B cell (primary cell): ENCODE data around the gene OAT. TPM values are rescaled to one million over a fixed set of nuclear protein-coding genes. Genes with fewer than 3 reads are reported as not detected.

ENCODE experiments used
- ATAC-seq: fragments of 200-7000 bp; cut with Tn5 transposase; one replicate; pipeline ENCODE4 v1.10.0; 2021; ENCODE audit warnings: low read depth, mild to moderate bottlenecking, moderate number of reproducible peaks, moderate library complexity
- CTCF ChIA-PET: fragments of 350-600 bp; sonication (Branson Sonifier 250); formaldehyde crosslinking; loops from one replicate; lab custom pipeline; 2021; ENCODE audit warnings: antibody characterized with exemption, inconsistent platforms; lab: Charles Lee
- POLR2A ChIA-PET: fragments of 350-600 bp; sonication (Branson Sonifier 250); formaldehyde crosslinking; loops from one replicate; lab custom pipeline; 2021; ENCODE audit warnings: antibody characterized with exemption; lab: Charles Lee
- DNase-seq: peaks from one replicate; pipeline ENCODE4 v3.0.0; 2013
- H2AFZ ChIP-seq: 2 replicates; pipeline ENCODE4 v1.6.1; 2012; ENCODE audit warnings: mild to moderate bottlenecking, low read depth, low read length; ENCODE audit not compliant: insufficient read depth, poor library complexity, severe bottlenecking
- H3K27ac ChIP-seq, 2 donors: 1 replicate in 1 of 2; 2 replicates in 1 of 2; pipeline ENCODE4 v1.5.1; 2012 to 2013; ENCODE audit warnings: low read length in 2 of 2, mild to moderate bottlenecking in 2 of 2, moderate library complexity in 1 of 2
- H3K27me3 ChIP-seq, 4 experiments: fragments of 200-600 bp in 1 of 4; sonication (generic) in 1 of 4; replicated peaks in 1 of 4; 1 replicate in 2 of 4; 2 replicates in 2 of 4; pipeline versions ENCODE4 v1.6.1 to v1.7.0; 2013 to 2016; ENCODE audit warnings: low read length in 3 of 4, mild to moderate bottlenecking in 2 of 4, mixed read lengths in 1 of 4, moderate library complexity in 1 of 4; ENCODE audit not compliant: insufficient read depth in 4 of 4, control insufficient read depth in 3 of 4; ENCODE audit errors: control extremely low read depth in 1 of 4
- H3K36me3 ChIP-seq, 2 experiments: replicated peaks in 1 of 2; 1 replicate in 1 of 2; 2 replicates in 1 of 2; pipeline versions ENCODE4 v1.6.1 to v1.7.1; 2013; ENCODE audit warnings: low read length in 1 of 2; ENCODE audit not compliant: insufficient read depth in 2 of 2, control insufficient read depth in 1 of 2; ENCODE audit errors: control extremely low read depth in 1 of 2, extremely low read depth in 1 of 2
- H3K4me1 ChIP-seq, 2 donors: fragments of 200-600 bp in 1 of 2; sonication (generic) in 1 of 2; 1 replicate in 1 of 2; 2 replicates in 1 of 2; pipeline versions ENCODE4 v1.5.1 to v1.6.1; 2013 to 2017; ENCODE audit warnings: low read length in 2 of 2; ENCODE audit not compliant: control insufficient read depth in 2 of 2, insufficient read depth in 2 of 2
- H3K4me2 ChIP-seq: replicated peaks from 2 replicates; pipeline ENCODE3; 2012; ENCODE audit warnings: mild to moderate bottlenecking, low read depth, low read length; ENCODE audit not compliant: poor library complexity, severe bottlenecking
- H3K4me3 ChIP-seq, 5 experiments: fragments of 200-600 bp in 1 of 5; sonication (generic) in 1 of 5; 1 replicate in 3 of 5; 2 replicates in 2 of 5; pipeline versions ENCODE4 v1.5.1 to v1.7.0; 2011 to 2016; ENCODE audit warnings: low read length in 4 of 5, mild to moderate bottlenecking in 4 of 5, low read depth in 2 of 5, control low read depth in 1 of 5, moderate library complexity in 1 of 5; ENCODE audit not compliant: insufficient read depth in 1 of 5; ENCODE audit errors: control extremely low read depth in 1 of 5, extremely low read depth in 1 of 5
- H3K79me2 ChIP-seq: fragments of 200-600 bp; sonication (generic); one replicate; pipeline ENCODE4 v1.6.0; 2016; ENCODE audit warnings: low read length; ENCODE audit not compliant: control insufficient read depth, insufficient read depth
- H3K9ac ChIP-seq: fragments of 200-600 bp; sonication (generic); 2 replicates; pipeline ENCODE4 v1.6.1; 2017; ENCODE audit warnings: mild to moderate bottlenecking, low read length, moderate library complexity
- H3K9me3 ChIP-seq, 3 donors: one replicate each; pipeline versions ENCODE4 v1.6.1 to v1.7.1; 2013; ENCODE audit warnings: low read length in 2 of 3; ENCODE audit not compliant: control insufficient read depth in 2 of 3, insufficient read depth in 1 of 3; ENCODE audit errors: control extremely low read depth in 1 of 3
- H4K20me1 ChIP-seq: 2 replicates; pipeline ENCODE4 v1.6.0; 2012; ENCODE audit warnings: mild to moderate bottlenecking, low read length; ENCODE audit not compliant: insufficient read depth, control insufficient read depth, poor library complexity, severe bottlenecking
- H3K27ac Mint-ChIP-seq: one replicate; pipeline ENCODE4 v1.8.0; 2021; ENCODE audit warnings: mixed read lengths
- H3K27me3 Mint-ChIP-seq: one replicate; pipeline ENCODE4 v1.8.0; 2021; ENCODE audit warnings: mixed read lengths
- H3K4me1 Mint-ChIP-seq: one replicate; pipeline ENCODE4 v1.8.0; 2021; ENCODE audit warnings: mixed read lengths
- H3K4me3 Mint-ChIP-seq: one replicate; pipeline ENCODE4 v1.8.0; 2021; ENCODE audit warnings: mixed read lengths
- H3K9me3 Mint-ChIP-seq: one replicate; pipeline ENCODE4 v1.8.0; 2022; ENCODE audit warnings: mixed read lengths; ENCODE audit not compliant: insufficient read depth
- CTCF ChIP-seq: fragments of 200-600 bp; IDR thresholded peaks from one replicate; pipeline ENCODE4 v1.8.0; 2022; ENCODE audit warnings: antibody characterized with exemption, mild to moderate bottlenecking
- EZH2 ChIP-seq: IDR thresholded peaks from 2 replicates; pipeline ENCODE4 v1.6.1; 2012; ENCODE audit warnings: borderline replicate concordance, low read depth, mild to moderate bottlenecking, moderate library complexity, low read length; ENCODE audit not compliant: insufficient read depth, poor library complexity, severe bottlenecking
- WGBS: methylation state at CpG from one replicate; pipeline ENCODE4 v1.1.5; 2013; ENCODE audit warnings: missing lambda C conversion rate; ENCODE audit not compliant: insufficient coverage; 5-methylcytosine and 5-hydroxymethylcytosine counted together
- intact Hi-C: fragments of 100-400 bp; cut with micrococcal nuclease; formaldehyde crosslinking; loops from one replicate; pipeline ENCODE4 v1.10.0; 2022
- polyA plus RNA-seq: library from polyadenylated mRNA; depleted of rRNA; stranded (reverse); fragments of >200 nt; gene quantifications from 2 replicates; pipeline ENCODE4 v1.2.3, GENCODE V29; 2012
- total RNA-seq, 2 donors: library from RNA; stranded (reverse); fragments of 120-200 nt in 1 of 2; gene quantifications; 1 replicate in 1 of 2; 2 replicates in 1 of 2; pipeline versions ENCODE4 v1.2.3 to v1.2.4, GENCODE V29; 2013 to 2022

OAT gene
- total and polyA plus RNA-seq, 2 donors (not counting 1 experiment from before 2014, with no cell fraction given): 13.9 to 20.1 TPM

- CTCF ChIA-PET: interaction anchor here (2.3 kb wide), 1 partner anchor 383 kb away, joined by 8 read pairs; no protein-coding TSS in a partner anchor
- H3K27ac ChIP-seq: no peak overlapping the region
- H3K27ac Mint-ChIP-seq: no peak overlapping the region
- H3K4me1 Mint-ChIP-seq: no peaks in the 10 kb centered on the region
- no peak for DNase-seq
- TF ChIP-seq CTCF: no peak
- TF ChIP-seq EZH2: no peak
- no peak overlapping the region for H3K4me3 Mint-ChIP-seq
- intact Hi-C loops: no loop called here
- WGBS: 85% methylated on average over 10 of the region's 10 CpGs
- H3K27me3 ChIP-seq: peaks cover 0 to 23% (median 12%) of the 10 kb centered on the region in 4 experiments
- no peaks in the 10 kb centered on the region for H3K79me2 ChIP-seq
- no peak overlapping the region for H3K4me3 ChIP-seq
- no peak overlapping the region for H3K4me2 ChIP-seq
- no peak overlapping the region for H2AFZ ChIP-seq
- no peaks in the 10 kb centered on the region for H4K20me1 ChIP-seq
- peaks cover 48% of the 10 kb centered on the region for H3K27me3 Mint-ChIP-seq
- H3K36me3 ChIP-seq: no peaks in the 10 kb centered on the region
- H3K9me3 Mint-ChIP-seq: no peaks in the 10 kb centered on the region
- POLR2A ChIA-PET: no interaction called here
- H3K4me1 ChIP-seq: peaks cover 0 to 3% of the 10 kb centered on the region in 2 donors
- peaks cover 0 to 5% (median 0%) of the 10 kb centered on the region in 3 donors for H3K9me3 ChIP-seq
- H3K9ac ChIP-seq: no peak overlapping the region
- ATAC-seq: no peak
Measured at GRCh38 chr10:124379609-124380193, 39.0 kb downstream of the OAT start.

- H4K20me1 ChIP-seq: no peaks in the 10 kb centered on the region
- ATAC-seq: no peak
- TF ChIP-seq CTCF (no peak), EZH2 (no peak)
- H3K27ac ChIP-seq: no peak overlapping the region
- peaks cover 0 to 21% (median 13%) of the 10 kb centered on the region in 4 experiments for H3K27me3 ChIP-seq
- no peak overlapping the region for H3K4me2 ChIP-seq
- Mint-ChIP-seq H3K9me3 (no peaks in the 10 kb centered on the region), H3K4me1 (no peaks in the 10 kb centered on the region), H3K4me3 (no peak overlapping the region), H3K27me3 (peaks cover 49% of the 10 kb centered on the region), H3K27ac (no peak overlapping the region)
- H3K9ac ChIP-seq: no peak overlapping the region
- H3K4me1 ChIP-seq: peaks cover 0 to 3% of the 10 kb centered on the region in 2 donors
- peaks cover 0 to 5% (median 0%) of the 10 kb centered on the region in 3 donors for H3K9me3 ChIP-seq
- no peaks in the 10 kb centered on the region for H3K36me3 ChIP-seq
- no peaks in the 10 kb centered on the region for H3K79me2 ChIP-seq
- H2AFZ ChIP-seq: no peak overlapping the region
- DNase-seq: no peak
- ChIA-PET CTCF (no interaction called here), POLR2A (no interaction called here)
- intact Hi-C loops: no loop called here
- H3K4me3 ChIP-seq: no peak overlapping the region
- 90% methylated on average over 15 of the region's 16 CpGs for WGBS
Measured at GRCh38 chr10:124378881-124379471, 39.7 kb downstream of the OAT start.
